ENCODE measurements around the gene BEST2. TPM values are rescaled to one million over a fixed set of nuclear protein-coding genes. Genes with fewer than 3 reads are reported as not detected.

The BEST2 gene
- total RNA-seq: not detected in 2 replicates
- long read RNA-seq: 0 reads

DNA sequence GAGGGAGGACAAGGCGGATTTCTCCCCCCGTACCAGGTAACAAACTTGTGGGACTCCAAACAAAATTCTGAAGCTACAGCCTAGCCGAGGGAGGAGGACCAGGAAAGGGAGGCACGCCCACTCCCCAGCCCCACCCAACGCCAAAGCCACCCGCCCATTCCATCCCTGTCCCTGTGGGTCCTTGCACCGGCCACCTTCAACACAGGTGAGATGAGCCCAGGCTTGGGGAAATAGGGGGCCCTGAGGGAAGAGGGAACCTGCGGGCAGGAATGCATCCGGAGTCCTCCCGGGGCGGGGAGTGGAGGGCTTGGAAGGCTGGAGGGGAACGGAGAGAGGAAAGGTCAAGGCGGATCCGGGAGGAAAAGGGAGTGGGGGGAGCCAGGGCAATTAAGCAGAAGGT is at the start of gene BEST2:
Gene BEST2, plus strand, starts transcription at position 157 of the 400 bp plus-strand sequence. CDS start 802 bp downstream, outside the sequence.
- Mint-ChIP-seq H3K27ac (ENCODE audit: unreplicated experiment) (no peak within 1 kb of the TSS), H3K9me3 (ENCODE audit: unreplicated experiment) (no peaks in the 10 kb centered on the region), H3K4me1 (ENCODE audit: unreplicated experiment) (peaks cover 20% of the 10 kb centered on the region), H3K36me3 (ENCODE audit: unreplicated experiment) (peaks cover 12% of the 10 kb centered on the region), H3K4me3 (ENCODE audit: unreplicated experiment) (no peak within 1 kb of the TSS), H3K27me3 (ENCODE audit: unreplicated experiment) (peaks cover 23% of the 10 kb centered on the region)
- no peak for TF ChIP-seq CTCF (IDR thresholded peaks at IDR 0.05)
- DNase-seq (ENCODE audit: extremely low spot score, unreplicated experiment): no peak

GRCh38 chr19:12703046-12703445 is 48.5 kb upstream of the BEST2 start:
- H3K36me3 Mint-ChIP-seq (ENCODE audit: unreplicated experiment): peaks cover 38% of the 10 kb centered on the region
- no peak for DNase-seq (ENCODE audit: extremely low spot score, unreplicated experiment)
- H3K9me3 Mint-ChIP-seq (ENCODE audit: unreplicated experiment): no peaks in the 10 kb centered on the region
- TF ChIP-seq CTCF (IDR thresholded peaks at IDR 0.05): no peak
- H3K27ac Mint-ChIP-seq (ENCODE audit: unreplicated experiment): no peak overlapping the region
- no peaks in the 10 kb centered on the region for H3K4me1 Mint-ChIP-seq (ENCODE audit: unreplicated experiment)
- no peak overlapping the region for H3K4me3 Mint-ChIP-seq (ENCODE audit: unreplicated experiment)
- no peaks in the 10 kb centered on the region for H3K27me3 Mint-ChIP-seq (ENCODE audit: unreplicated experiment)

- no peaks in the 10 kb centered on the region for H3K27me3 Mint-ChIP-seq (ENCODE audit: unreplicated experiment)
- no peak for TF ChIP-seq CTCF (IDR thresholded peaks at IDR 0.05)
- H3K4me3 Mint-ChIP-seq (ENCODE audit: unreplicated experiment): no peak overlapping the region
- H3K9me3 Mint-ChIP-seq (ENCODE audit: unreplicated experiment): no peaks in the 10 kb centered on the region
- DNase-seq (ENCODE audit: extremely low spot score, unreplicated experiment): no peak
- no peak overlapping the region for H3K27ac Mint-ChIP-seq (ENCODE audit: unreplicated experiment)
- H3K36me3 Mint-ChIP-seq (ENCODE audit: unreplicated experiment): peaks cover 30% of the 10 kb centered on the region
- H3K4me1 Mint-ChIP-seq (ENCODE audit: unreplicated experiment): no peaks in the 10 kb centered on the region
Observed at GRCh38 chr19:12705169-12705568, 46.4 kb upstream of the BEST2 start.

DNA sequence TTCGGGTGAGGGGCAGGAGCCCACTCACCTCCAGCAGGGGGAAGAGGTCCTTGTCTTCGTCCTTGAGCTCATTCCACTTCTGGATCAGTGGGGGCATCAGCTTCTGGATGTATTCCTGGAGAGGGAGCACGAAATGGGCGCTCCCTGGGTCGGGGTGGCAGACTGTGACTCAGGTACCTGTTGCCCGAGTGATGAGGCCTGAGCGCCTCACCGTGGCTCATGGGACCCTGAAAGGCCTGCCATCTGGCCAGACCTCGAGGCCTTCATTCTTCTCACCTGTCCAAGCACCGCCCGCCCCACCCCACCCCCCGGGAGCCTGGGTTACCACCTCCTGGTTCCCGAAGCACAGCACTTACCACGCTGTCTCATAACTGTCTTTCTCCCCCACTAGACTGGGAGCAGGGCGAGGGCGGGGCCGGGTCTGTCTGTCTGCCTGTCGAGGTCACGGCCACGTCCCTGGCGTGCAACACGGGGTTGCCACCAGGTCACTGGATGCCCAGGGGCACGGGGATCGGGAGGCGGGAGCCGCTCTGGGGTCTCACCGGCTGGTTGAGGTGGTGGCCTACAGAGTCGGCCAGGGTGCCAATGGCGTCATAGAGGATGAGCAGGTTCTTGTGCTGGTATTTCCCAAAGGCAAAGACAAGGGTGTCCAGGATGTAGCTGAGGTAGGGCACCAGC is 45.8 kb upstream of the BEST2 start:
- Mint-ChIP-seq H3K9me3 (ENCODE audit: unreplicated experiment) (no peaks in the 10 kb centered on the region), H3K27me3 (ENCODE audit: unreplicated experiment) (no peaks in the 10 kb centered on the region), H3K36me3 (ENCODE audit: unreplicated experiment) (peaks cover 35% of the 10 kb centered on the region), H3K4me1 (ENCODE audit: unreplicated experiment) (no peaks in the 10 kb centered on the region), H3K4me3 (ENCODE audit: unreplicated experiment) (no peak overlapping the region), H3K27ac (ENCODE audit: unreplicated experiment) (no peak overlapping the region)
- DNase-seq (ENCODE audit: extremely low spot score, unreplicated experiment): no peak
- no peak for TF ChIP-seq CTCF (IDR thresholded peaks at IDR 0.05)

DNA sequence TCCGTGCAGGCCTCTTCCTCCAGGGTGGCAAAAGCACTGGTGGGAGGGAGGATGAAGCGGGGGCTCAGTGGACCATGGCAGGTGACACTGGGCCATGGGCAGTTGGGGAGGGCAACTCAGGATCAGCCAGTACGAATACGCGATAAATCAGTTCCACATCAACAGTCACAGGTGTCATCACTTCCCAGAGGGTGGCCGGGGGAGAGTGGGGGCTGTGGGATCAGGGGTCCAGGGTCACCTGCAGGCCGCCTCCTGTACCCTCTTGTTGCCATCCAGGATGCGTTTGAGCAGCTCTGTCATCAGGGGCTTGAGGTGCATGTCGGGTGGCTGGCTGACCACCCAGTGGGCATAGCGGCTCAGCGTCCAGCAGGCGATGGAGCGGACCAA is 45.3 kb upstream of the BEST2 start:
- Mint-ChIP-seq H3K4me1 (ENCODE audit: unreplicated experiment) (no peaks in the 10 kb centered on the region), H3K4me3 (ENCODE audit: unreplicated experiment) (no peak overlapping the region), H3K36me3 (ENCODE audit: unreplicated experiment) (peaks cover 39% of the 10 kb centered on the region), H3K27ac (ENCODE audit: unreplicated experiment) (no peak overlapping the region), H3K27me3 (ENCODE audit: unreplicated experiment) (no peaks in the 10 kb centered on the region), H3K9me3 (ENCODE audit: unreplicated experiment) (no peaks in the 10 kb centered on the region)
- DNase-seq (ENCODE audit: extremely low spot score, unreplicated experiment): no peak
- no peak for TF ChIP-seq CTCF (IDR thresholded peaks at IDR 0.05)
